ENCODE results near the gene AIMP1. TPM values are rescaled to one million over a fixed set of nuclear protein-coding genes. Genes with fewer than 3 reads are reported as not detected.

AIMP1 gene
- total RNA-seq, 1 donor from 2014 or later, result 36.3 TPM

Other genes with a start within 250 kb of the AIMP1 start
- gene TBCK, start 341 bp upstream of the AIMP1 start, total RNA-seq, result 77.8 and 83.1 TPM in 2 replicates
- not detected in 2 replicates for gene GIMD1, start 52.2 kb downstream of the AIMP1 start, total RNA-seq

All from progenitor cell of endocrine pancreas (in vitro differentiated cells).